NCI-H187 treated with DMSO at 0.1 percent for 48 hours (cell line): Measurements from ENCODE around the gene TRPM3.

ENCODE experiments used
- DNase-seq: peaks from one replicate; lab custom pipeline; 2025; lab: John Stamatoyannopoulos, UW

TRPM3 gene

DNA sequence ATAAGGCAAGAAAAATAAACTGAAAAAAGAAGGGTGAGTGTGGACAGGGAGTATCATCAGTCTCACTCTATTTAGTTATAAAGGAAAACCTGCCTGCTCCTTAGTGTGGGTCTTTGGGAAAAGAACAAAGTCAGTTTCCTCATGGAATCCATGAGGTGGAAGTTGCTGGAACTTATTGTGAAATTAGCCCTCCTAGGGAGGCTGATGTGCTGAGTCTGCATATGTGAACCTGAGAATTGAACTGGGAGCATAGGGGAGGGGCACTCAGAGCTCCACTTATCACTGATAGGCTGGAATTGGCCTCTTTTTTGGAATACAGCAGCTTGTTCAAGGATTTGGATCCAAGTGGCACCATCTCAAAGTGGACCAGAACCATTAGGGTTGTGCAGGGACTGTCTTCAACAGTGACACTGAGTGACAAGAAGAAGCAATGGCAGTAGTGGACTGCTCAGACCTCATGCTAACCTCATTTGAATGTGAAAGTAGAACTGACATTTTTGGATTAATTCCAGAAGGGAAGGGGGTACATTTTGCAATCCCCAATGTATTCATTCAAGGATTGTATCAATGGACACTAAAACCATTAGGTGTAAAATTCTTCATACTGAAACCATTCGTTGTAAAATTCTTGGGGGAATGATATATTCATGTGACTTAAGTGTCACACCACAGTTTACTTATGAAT, 603.4 kb downstream of the TRPM3 start:
- no peak for DNase-seq

- DNase-seq = no peak
Measured at GRCh38 chr9:70514273-70514672, 607.1 kb downstream of the TRPM3 start.

- DNase-seq = no peak
Measured at GRCh38 chr9:70511858-70512257, 609.6 kb downstream of the TRPM3 start.

- DNase-seq = no peak
Measured at GRCh38 chr9:70510157-70510770, 611.2 kb downstream of the TRPM3 start.

DNA sequence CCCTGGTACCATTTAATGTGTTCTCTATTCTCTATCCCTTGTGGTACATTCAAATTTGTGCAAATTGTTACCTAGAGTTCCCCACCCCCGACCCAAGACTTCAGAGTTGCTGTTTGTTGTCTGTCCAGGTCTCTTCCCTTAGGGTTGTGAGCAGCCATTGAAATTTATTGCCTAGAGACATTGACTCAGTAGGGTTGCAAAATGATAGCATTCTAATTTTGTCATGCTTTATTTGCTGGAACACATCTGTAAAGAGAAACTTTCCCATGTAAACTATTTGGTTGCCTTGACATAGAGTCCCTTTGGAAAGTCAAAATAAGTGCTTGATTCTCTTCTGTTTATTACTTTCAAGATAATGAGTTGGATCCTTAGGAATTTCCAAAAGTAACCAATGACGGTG, 615.3 kb downstream of the TRPM3 start:
- no peak for DNase-seq

GRCh38 chr9:70504834-70505233, 616.6 kb downstream of the TRPM3 start:
- DNase-seq = no peak

GRCh38 chr9:70502690-70503089, 618.7 kb downstream of the TRPM3 start:
- no peak for DNase-seq

DNA sequence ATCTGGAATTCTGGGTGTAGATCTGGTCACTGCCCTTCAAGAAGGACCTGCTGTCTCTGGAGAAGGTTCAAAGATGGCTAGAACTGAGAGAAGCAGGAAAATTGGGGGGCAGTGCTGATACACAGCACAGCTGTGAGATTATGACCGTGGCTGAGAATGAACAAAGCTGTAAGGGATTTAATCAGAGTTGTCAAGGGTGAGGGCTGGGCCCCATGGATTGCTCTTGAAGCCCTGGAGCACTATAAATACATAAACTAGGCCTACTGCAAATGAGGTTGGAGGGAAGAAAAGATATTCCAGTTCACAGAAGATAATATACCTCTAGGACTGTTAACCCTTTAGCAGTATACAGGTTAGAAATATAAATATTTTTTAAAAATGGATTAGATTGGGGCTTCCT, 620.6 kb downstream of the TRPM3 start:
- DNase-seq = no peak

DNA sequence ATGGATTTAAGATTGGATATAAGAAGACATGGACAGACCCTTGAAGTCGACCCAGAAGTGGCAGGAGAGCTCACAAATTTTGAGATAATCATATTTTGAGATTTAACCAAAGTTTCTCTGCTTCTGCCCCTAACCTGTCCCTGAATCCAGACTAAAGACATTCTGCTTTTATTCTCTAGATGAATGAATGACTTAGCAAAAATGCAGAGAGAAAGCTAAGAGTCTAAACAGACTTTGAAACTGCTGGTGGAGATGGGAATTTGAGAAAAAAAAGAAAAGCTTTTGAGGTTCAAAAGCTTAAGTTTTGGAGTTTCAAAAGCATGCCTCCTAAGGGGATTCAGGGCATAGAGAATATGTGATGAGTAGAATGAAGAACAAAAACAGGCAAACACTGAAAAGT, 621.8 kb downstream of the TRPM3 start:
- DNase-seq = no peak

DNA sequence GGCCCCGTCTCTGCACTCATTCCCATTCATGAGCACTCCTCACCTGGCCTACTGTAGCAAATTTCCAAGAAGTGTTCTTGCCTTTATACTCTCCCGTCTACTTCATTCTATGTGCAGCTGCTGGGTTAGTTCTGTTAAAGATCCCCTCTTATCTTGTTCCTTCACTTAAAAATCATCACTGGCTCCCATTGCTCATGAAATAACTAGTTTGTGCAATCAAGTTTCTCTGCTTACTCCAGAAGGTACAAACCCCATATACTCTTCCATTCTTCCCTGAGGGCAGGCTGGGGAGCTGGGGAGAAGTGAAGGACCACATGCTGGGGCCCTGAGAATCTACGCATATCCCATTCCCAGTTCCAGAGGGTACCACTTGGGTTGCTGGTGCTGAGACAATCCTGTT, 622.6 kb downstream of the TRPM3 start:
- DNase-seq = no peak

- no peak for DNase-seq
Measured at GRCh38 chr9:70496244-70496643, 625.2 kb downstream of the TRPM3 start.

GRCh38 chr9:70495514-70495913, 625.9 kb downstream of the TRPM3 start:
- DNase-seq = no peak

- no peak for DNase-seq
Measured at GRCh38 chr9:70494221-70494620, 627.2 kb downstream of the TRPM3 start.

- no peak for DNase-seq
Measured at GRCh38 chr9:70493029-70493428, 628.4 kb downstream of the TRPM3 start.

- peak; percentile 17 for DNase-seq
Measured at GRCh38 chr9:70492319-70492777, 629.1 kb downstream of the TRPM3 start.

- no peak for DNase-seq
Measured at GRCh38 chr9:70491426-70492318, 629.7 kb downstream of the TRPM3 start.

GRCh38 chr9:70490478-70490877, 630.9 kb downstream of the TRPM3 start:
- DNase-seq = no peak

DNA sequence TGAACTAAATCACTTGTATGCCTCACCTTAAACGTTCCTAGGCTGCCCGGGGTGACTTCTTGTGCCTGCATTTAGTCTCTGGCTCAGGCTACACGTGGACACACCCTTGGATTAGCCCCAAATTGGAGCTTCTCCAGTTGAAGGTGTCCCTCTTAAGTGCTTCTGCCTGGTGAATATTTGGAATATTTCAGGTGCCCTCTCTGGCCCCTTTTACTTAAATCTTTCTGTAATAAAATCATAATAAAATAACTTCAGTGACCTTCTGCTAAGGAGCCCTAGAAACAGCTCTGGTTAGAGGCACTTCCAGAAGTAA, 632.7 kb downstream of the TRPM3 start:
- DNase-seq = no peak

GRCh38 chr9:70488098-70488792, 633.2 kb downstream of the TRPM3 start:
- DNase-seq = no peak

DNA sequence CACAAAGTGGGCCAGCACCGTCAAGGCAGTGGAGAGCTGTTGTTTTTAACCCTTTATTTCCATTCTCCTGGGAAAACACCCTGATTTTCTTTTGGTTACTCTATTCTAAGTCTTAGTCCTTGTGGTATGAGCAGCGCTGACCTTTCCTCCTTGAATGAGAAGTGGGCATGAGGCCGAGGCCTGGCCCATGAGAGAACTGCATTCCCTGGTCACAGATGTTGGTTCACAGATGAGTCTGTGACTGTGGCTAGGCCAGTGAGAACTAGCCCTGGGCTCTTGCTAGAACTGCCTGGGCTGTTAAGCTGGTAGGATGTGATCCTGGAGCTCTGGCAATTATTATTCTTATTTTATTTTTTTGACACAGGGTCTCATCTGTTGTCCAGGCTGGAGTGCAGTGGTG, 635.3 kb downstream of the TRPM3 start:
- no peak for DNase-seq

- DNase-seq = no peak
Measured at GRCh38 chr9:70485273-70485858, 636.1 kb downstream of the TRPM3 start.
